Suppressor macrophage treated with lipopolysaccharide for 1 hour (primary cell): ENCODE data around the gene TOM1L2.
A peak's percentile ranks its signal among the peaks of the same experiment; 100 is the strongest.
"Not testable (repeated sequence)": the region's sequence is repeated elsewhere in the genome, so short reads cannot be mapped to it uniquely, and the experiment has no call there.

Experiments used
- DNase-seq, 3 donors: peaks; one replicate each; pipeline ENCODE4 v3.0.0-alpha.2; 2020 to 2022

Gene TOM1L2

GRCh38 chr17:17814162-17815061 is 157.8 kb downstream of the TOM1L2 start:
- DNase-seq, result no peak

GRCh38 chr17:17813725-17814095 is 158.5 kb downstream of the TOM1L2 start:
- DNase-seq, result no peak

GRCh38 chr17:17813055-17813724 is 159.0 kb downstream of the TOM1L2 start:
- no peak for DNase-seq

- peak; percentile 62 to 70 (median 69) for DNase-seq
Measured at GRCh38 chr17:17812211-17813054, 159.8 kb downstream of the TOM1L2 start.

GRCh38 chr17:17811381-17812210 is 160.6 kb downstream of the TOM1L2 start:
- DNase-seq, result no peak

GRCh38 chr17:17810895-17811248 is 161.3 kb downstream of the TOM1L2 start:
- DNase-seq, result no peak

GRCh38 chr17:17810084-17810894 is 161.9 kb downstream of the TOM1L2 start:
- no peak for DNase-seq

- no peak for DNase-seq
Measured at GRCh38 chr17:17809531-17810083, 162.6 kb downstream of the TOM1L2 start.

GRCh38 chr17:17808706-17809432 is 163.3 kb downstream of the TOM1L2 start:
- no peak for DNase-seq

GRCh38 chr17:17808200-17808599 is 164.0 kb downstream of the TOM1L2 start:
- not testable (repeated sequence) for DNase-seq

GRCh38 chr17:17807440-17807839 is 164.8 kb downstream of the TOM1L2 start:
- DNase-seq, result no peak

- no peak for DNase-seq
Measured at GRCh38 chr17:17806611-17807274, 165.5 kb downstream of the TOM1L2 start.

GRCh38 chr17:17806035-17806434 is 166.2 kb downstream of the TOM1L2 start:
- no peak for DNase-seq

GRCh38 chr17:17805575-17805974 is 166.6 kb downstream of the TOM1L2 start:
- no peak for DNase-seq

- no peak for DNase-seq
Measured at GRCh38 chr17:17804007-17804406, 168.2 kb downstream of the TOM1L2 start.

GRCh38 chr17:17801800-17802481 is 170.3 kb downstream of the TOM1L2 start:
- no peak for DNase-seq

- no peak for DNase-seq
Measured at GRCh38 chr17:17800504-17801021, 171.6 kb downstream of the TOM1L2 start.

- DNase-seq, result no peak
Measured at GRCh38 chr17:17798573-17799255, 173.5 kb downstream of the TOM1L2 start.
